Measurements from ENCODE around the gene COL15A1. TPM values are rescaled to one million over a fixed set of nuclear protein-coding genes. Genes with fewer than 3 reads are reported as not detected.
A peak's percentile ranks its signal among the peaks of the same experiment; 100 is the strongest.

Gene COL15A1
- total RNA-seq, 1 experiment from 2014 or later, result not detected

DNA sequence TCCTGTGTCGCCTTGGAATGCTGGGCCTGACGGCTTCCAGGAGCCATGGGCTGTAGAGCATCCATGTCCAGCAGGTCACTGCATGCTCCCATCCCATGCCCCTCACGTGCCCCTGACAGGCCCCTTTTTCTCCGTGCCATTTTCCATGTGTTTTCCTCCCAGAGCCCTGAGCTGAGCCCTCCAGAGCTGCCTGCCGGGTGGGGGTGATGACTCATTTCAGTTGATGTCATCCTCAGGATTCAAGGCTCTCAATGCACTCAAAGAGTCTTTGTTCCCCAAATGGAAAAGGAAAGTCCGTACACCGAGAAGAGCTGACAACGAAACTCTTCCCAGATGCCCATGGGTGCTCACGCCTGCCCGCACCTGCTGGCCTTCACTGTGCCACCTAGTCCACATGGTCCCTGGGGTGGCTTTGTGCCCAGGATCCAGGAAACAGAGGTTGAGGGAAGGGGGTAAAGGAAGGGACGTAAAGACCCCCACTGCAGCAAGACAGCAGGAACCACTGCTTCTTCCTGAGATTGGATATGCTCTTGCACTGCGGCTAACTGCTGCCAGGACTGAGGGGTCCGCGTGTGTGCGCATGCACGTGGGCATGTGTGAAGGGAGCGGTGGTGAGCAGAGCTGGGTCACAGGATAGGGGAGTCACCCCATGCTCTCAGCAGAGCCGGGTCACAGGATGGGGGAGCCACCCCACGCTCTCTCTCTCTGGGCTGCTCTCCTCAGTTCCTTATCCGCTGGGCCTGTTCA, 27.6 kb downstream of the COL15A1 start:
- no peaks in the 10 kb centered on the region for H4K20me1 ChIP-seq (ENCODE audit: control insufficient read depth, insufficient read depth, insufficient read length)
- H3K27me3 Mint-ChIP-seq (ENCODE audit: low read depth), result peaks cover 46% of the 10 kb centered on the region
- H3K23me2 ChIP-seq (ENCODE audit: insufficient read length, low read depth, low read length, poor library complexity, severe bottlenecking), result no peaks in the 10 kb centered on the region
- no peak overlapping the region for H2BK20ac ChIP-seq (ENCODE audit: low read depth, low read length, poor library complexity, severe bottlenecking)
- WGBS (ENCODE audit: extremely low coverage, insufficient read length, low lambda C conversion rate), result no CpG with 5 or more reads among the region's 20 CpGs
- H2BK120ac ChIP-seq (ENCODE audit: low read depth, low read length, poor library complexity, severe bottlenecking), result no peak overlapping the region
- no peak overlapping the region for H4K8ac ChIP-seq (replicated peaks; ENCODE audit: insufficient read length, low read depth, low read length)
- H2AFZ ChIP-seq (ENCODE audit: low read length), result no peak overlapping the region
- no peak overlapping the region for H2AK5ac ChIP-seq (ENCODE audit: insufficient read length, low read length)
- peaks cover 4% of the 10 kb centered on the region; the same call in 1 of the 2 replicates for H3K27me3 ChIP-seq (ENCODE audit: insufficient read depth, low read length)
- no peaks in the 10 kb centered on the region; a peak in 1 of 5 replicates for H3K9me3 Mint-ChIP-seq
- H3K4me3 Mint-ChIP-seq, result no peak overlapping the region
- peaks cover 31 to 33% of the 10 kb centered on the region in 2 experiments for H3K4me1 Mint-ChIP-seq
- no peak overlapping the region for H3K9ac ChIP-seq (ENCODE audit: extremely low read depth, insufficient read length, low read length)
- no peaks in the 10 kb centered on the region; the same call in 1 of the 2 replicates for H3K4me1 ChIP-seq (ENCODE audit: insufficient read depth, low read length)
- H3K36me3 Mint-ChIP-seq (ENCODE audit: insufficient read depth in 1 of 3, low read depth in 3 of 3), result no peaks in the 10 kb centered on the region; a peak in 1 of 7 replicates
- no peaks in the 10 kb centered on the region for H3K9me3 ChIP-seq (ENCODE audit: control insufficient read depth, low read depth, low read length)
- no peak overlapping the region for H3K23ac ChIP-seq (ENCODE audit: insufficient read length, low read depth, low read length)
- no peak overlapping the region for H2BK15ac ChIP-seq (ENCODE audit: low read depth, low read length)
- no peak overlapping the region for H4K5ac ChIP-seq (ENCODE audit: insufficient read length, low read depth, low read length)
- no peak overlapping the region for H3K56ac ChIP-seq (ENCODE audit: insufficient read length, low read depth, low read length)
- no peak overlapping the region for H3K4ac ChIP-seq (ENCODE audit: low read depth, low read length)
- no peak overlapping the region for H3T11ph ChIP-seq (ENCODE audit: low read length)
- H3K79me1 ChIP-seq (ENCODE audit: insufficient read depth, low read depth, low read length, poor library complexity, severe bottlenecking), result no peaks in the 10 kb centered on the region
- peak overlapping the region; percentile 27 for H3K18ac ChIP-seq (ENCODE audit: insufficient read length, low read depth, low read length)
- no peak for DNase-seq
- H3K4me2 ChIP-seq (ENCODE audit: insufficient read depth, insufficient read length, low read length), result no peak overlapping the region
- 0 out of 7 replicates have a peak overlapping the region, but pooled peaks of 1 of the 3 experiments have one; percentile 55 for H3K27ac Mint-ChIP-seq
- H3K79me2 ChIP-seq (ENCODE audit: insufficient read depth, low read length), result no peaks in the 10 kb centered on the region
- TF ChIP-seq, protein P1, sequence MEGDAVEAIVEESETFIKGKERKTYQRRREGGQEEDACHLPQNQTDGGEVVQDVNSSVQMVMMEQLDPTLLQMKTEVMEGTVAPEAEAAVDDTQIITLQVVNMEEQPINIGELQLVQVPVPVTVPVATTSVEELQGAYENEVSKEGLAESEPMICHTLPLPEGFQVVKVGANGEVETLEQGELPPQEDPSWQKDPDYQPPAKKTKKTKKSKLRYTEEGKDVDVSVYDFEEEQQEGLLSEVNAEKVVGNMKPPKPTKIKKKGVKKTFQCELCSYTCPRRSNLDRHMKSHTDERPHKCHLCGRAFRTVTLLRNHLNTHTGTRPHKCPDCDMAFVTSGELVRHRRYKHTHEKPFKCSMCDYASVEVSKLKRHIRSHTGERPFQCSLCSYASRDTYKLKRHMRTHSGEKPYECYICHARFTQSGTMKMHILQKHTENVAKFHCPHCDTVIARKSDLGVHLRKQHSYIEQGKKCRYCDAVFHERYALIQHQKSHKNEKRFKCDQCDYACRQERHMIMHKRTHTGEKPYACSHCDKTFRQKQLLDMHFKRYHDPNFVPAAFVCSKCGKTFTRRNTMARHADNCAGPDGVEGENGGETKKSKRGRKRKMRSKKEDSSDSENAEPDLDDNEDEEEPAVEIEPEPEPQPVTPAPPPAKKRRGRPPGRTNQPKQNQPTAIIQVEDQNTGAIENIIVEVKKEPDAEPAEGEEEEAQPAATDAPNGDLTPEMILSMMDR (conservative IDR thresholded peaks at IDR 0.05), result no peak
- H3K27ac ChIP-seq (ENCODE audit: insufficient read length, low read depth, low read length), result no peak overlapping the region
- no peak overlapping the region for H2BK12ac ChIP-seq (ENCODE audit: insufficient read length, low read depth, low read length)
- H2BK5ac ChIP-seq (ENCODE audit: insufficient read length, low read length), result no peak overlapping the region
- peak overlapping the region; percentile 62 for H3K14ac ChIP-seq (ENCODE audit: insufficient read depth, low read length)
- H4K91ac ChIP-seq (ENCODE audit: insufficient read length, low read depth, low read length), result no peak overlapping the region
